Smooth muscle cell (in vitro differentiated cells): Measurements from ENCODE around the gene FBXL20. TPM values are rescaled to one million over a fixed set of nuclear protein-coding genes. Genes with fewer than 3 reads are reported as not detected.

ENCODE experiments used
- DNase-seq: peaks from one replicate; lab custom pipeline; 2025; ENCODE audit not compliant: unreplicated experiment; lab: John Stamatoyannopoulos, UW
- H2AFZ ChIP-seq: fragments of 200-600 bp; sonication (generic); 2 replicates; pipeline ENCODE4 v1.6.0; 2016; ENCODE audit warnings: antibody characterized with exemption, low read depth, mild to moderate bottlenecking
- H3F3A ChIP-seq: fragments of 200-600 bp; sonication (generic); 2 replicates; pipeline ENCODE4 v1.6.0; 2017; ENCODE audit warnings: antibody characterized with exemption, low read depth
- H3K27ac ChIP-seq: fragments of 200-600 bp; sonication (generic); 2 replicates; pipeline ENCODE4 v1.5.1; 2016; ENCODE audit warnings: low read depth, mild to moderate bottlenecking
- H3K27me3 ChIP-seq: fragments of 200-600 bp; sonication (generic); 2 replicates; pipeline ENCODE4 v1.6.1; 2016; ENCODE audit warnings: low read depth, mild to moderate bottlenecking
- H3K36me3 ChIP-seq: fragments of 200-600 bp; sonication (generic); 2 replicates; pipeline ENCODE4 v1.5.1; 2016; ENCODE audit warnings: low read depth
- H3K4me1 ChIP-seq: fragments of 200-600 bp; sonication (generic); 2 replicates; pipeline ENCODE4 v1.5.1; 2016; ENCODE audit warnings: low read depth
- H3K4me2 ChIP-seq: fragments of 200-600 bp; sonication (generic); 2 replicates; pipeline ENCODE4 v1.6.0; 2016; ENCODE audit warnings: mild to moderate bottlenecking
- H3K4me3 ChIP-seq: fragments of 200-600 bp; sonication (generic); 2 replicates; pipeline ENCODE4 v1.5.1; 2016; ENCODE audit warnings: mild to moderate bottlenecking
- H3K79me2 ChIP-seq: fragments of 200-600 bp; sonication (generic); 2 replicates; pipeline ENCODE4 v1.6.0; 2016; ENCODE audit warnings: low read depth, mild to moderate bottlenecking
- H3K9ac ChIP-seq: fragments of 200-600 bp; sonication (generic); 2 replicates; pipeline ENCODE4 v1.6.0; 2016; ENCODE audit warnings: low read depth
- H3K9me3 ChIP-seq: fragments of 200-600 bp; sonication (generic); replicated peaks from 2 replicates; pipeline ENCODE4 v1.5.1; 2016; ENCODE audit warnings: low read depth
- H4K20me1 ChIP-seq: fragments of 200-600 bp; sonication (generic); 2 replicates; pipeline ENCODE4 v1.6.0; 2016; ENCODE audit warnings: low read depth
- CTCF ChIP-seq: fragments of 200-600 bp; sonication (generic); IDR thresholded peaks from 2 replicates; pipeline ENCODE4 v1.5.1; 2017; ENCODE audit warnings: borderline replicate concordance, mild to moderate bottlenecking, antibody characterized with exemption; ENCODE audit not compliant: insufficient read depth, poor library complexity, severe bottlenecking
- WGBS: methylation state at CpG from one replicate; pipeline ENCODE4 v1.1.7; 2016; ENCODE audit warnings: low lambda C conversion rate; 5-methylcytosine and 5-hydroxymethylcytosine counted together
- polyA plus RNA-seq: library from polyadenylated mRNA; unstranded; fragments of >200 nt; fragmentation: Nextera tagmentation; extraction: Ambion mirVana; gene quantifications from 2 replicates; pipeline ENCODE4 v1.2.1, GENCODE V29; 2016
- total RNA-seq: library from RNA; depleted of rRNA; stranded (reverse); fragments of >200 nt; gene quantifications from 2 replicates; pipeline ENCODE4 v1.2.3, GENCODE V29; 2014

FBXL20 gene
- total and polyA plus RNA-seq, 2 experiments from 2014 or later: 8.0 to 19.9 TPM

- no peak overlapping the region for H3K4me3 ChIP-seq
- no peak overlapping the region for H3K4me2 ChIP-seq
- H4K20me1 ChIP-seq: peaks cover 29% of the 10 kb centered on the region
- H3K9ac ChIP-seq: no peak overlapping the region
- no peak overlapping the region for H3K27ac ChIP-seq
- H3K79me2 ChIP-seq: peaks cover 6% of the 10 kb centered on the region
- WGBS: 94% methylated on average over 5 of the region's 5 CpGs
- H3K4me1 ChIP-seq: peaks cover 8% of the 10 kb centered on the region
- H3K9me3 ChIP-seq: no peaks in the 10 kb centered on the region
- H3K27me3 ChIP-seq: no peaks in the 10 kb centered on the region
- no peak overlapping the region for H2AFZ ChIP-seq
- no peak for DNase-seq
- TF ChIP-seq CTCF: no peak
- H3F3A ChIP-seq: no peaks in the 10 kb centered on the region
- no peaks in the 10 kb centered on the region for H3K36me3 ChIP-seq
These were observed 69.3 kb downstream of the FBXL20 start for GRCh38 chr17:39332092-39332491.

- no peak for TF ChIP-seq CTCF
- H3K27me3 ChIP-seq: no peaks in the 10 kb centered on the region
- H3K36me3 ChIP-seq: no peaks in the 10 kb centered on the region
- no peaks in the 10 kb centered on the region for H3K4me1 ChIP-seq
- no peak overlapping the region for H3K9ac ChIP-seq
- no peaks in the 10 kb centered on the region for H3F3A ChIP-seq
- no peaks in the 10 kb centered on the region for H3K9me3 ChIP-seq
- H3K4me3 ChIP-seq: no peak overlapping the region
- H4K20me1 ChIP-seq: peaks cover 38% of the 10 kb centered on the region
- WGBS: 90% methylated on average over 1 of the region's 1 CpG
- H3K4me2 ChIP-seq: no peak overlapping the region
- no peak overlapping the region for H3K27ac ChIP-seq
- peaks cover 6% of the 10 kb centered on the region for H3K79me2 ChIP-seq
- no peak overlapping the region for H2AFZ ChIP-seq
- no peak for DNase-seq
These were observed 72.6 kb downstream of the FBXL20 start for GRCh38 chr17:39328815-39329214.

GRCh38 chr17:39327109-39327508, 74.3 kb downstream of the FBXL20 start:
- Histone ChIP-seq H3K79me2 (peaks cover 6% of the 10 kb centered on the region), H3K36me3 (no peaks in the 10 kb centered on the region), H3K27ac (no peak overlapping the region), H3K4me2 (no peak overlapping the region), H3K27me3 (no peaks in the 10 kb centered on the region), H2AFZ (no peak overlapping the region), H3F3A (no peaks in the 10 kb centered on the region), H4K20me1 (peaks cover 39% of the 10 kb centered on the region), H3K9ac (no peak overlapping the region), H3K4me1 (no peaks in the 10 kb centered on the region), H3K4me3 (no peak overlapping the region), H3K9me3 (no peaks in the 10 kb centered on the region)
- DNase-seq: no peak
- 88% methylated on average over 4 of the region's 4 CpGs for WGBS
- TF ChIP-seq CTCF: no peak

GRCh38 chr17:39325528-39326240, 75.7 kb downstream of the FBXL20 start:
- Histone ChIP-seq H2AFZ (no peak overlapping the region), H4K20me1 (peaks cover 47% of the 10 kb centered on the region), H3K36me3 (no peaks in the 10 kb centered on the region)

More at GRCh38 chr17:39325528-39326240, 75.7 kb downstream of the FBXL20 start:
- Histone ChIP-seq H3F3A (no peaks in the 10 kb centered on the region), H3K4me3 (no peak overlapping the region), H3K27me3 (no peaks in the 10 kb centered on the region), H3K27ac (no peak overlapping the region), H3K9me3 (no peaks in the 10 kb centered on the region), H3K4me2 (no peak overlapping the region), H3K9ac (no peak overlapping the region), H3K79me2 (peaks cover 6% of the 10 kb centered on the region), H3K4me1 (no peaks in the 10 kb centered on the region)
- no peak for TF ChIP-seq CTCF
- WGBS: 88% methylated on average over 4 of the region's 4 CpGs
- DNase-seq: no peak
